HFF-Myc (cell line): ENCODE data around the gene SLX9.

Source experiments
- DNase-seq: peaks from one replicate; pipeline ENCODE4 v3.0.0-alpha.2; 2011; ENCODE audit warnings: low read depth; ENCODE audit errors: extremely low read depth
- H3K4me3 ChIP-seq: replicated peaks from 2 replicates; pipeline ENCODE4 v1.5.1; 2011; ENCODE audit warnings: low read depth, mild to moderate bottlenecking, control low read depth, low read length
- CTCF ChIP-seq: IDR thresholded peaks from 2 replicates; pipeline ENCODE4 v1.5.1; 2012; ENCODE audit warnings: mild to moderate bottlenecking, low read depth, low read length, control low read depth; ENCODE audit errors: missing control alignments

Gene SLX9

DNA sequence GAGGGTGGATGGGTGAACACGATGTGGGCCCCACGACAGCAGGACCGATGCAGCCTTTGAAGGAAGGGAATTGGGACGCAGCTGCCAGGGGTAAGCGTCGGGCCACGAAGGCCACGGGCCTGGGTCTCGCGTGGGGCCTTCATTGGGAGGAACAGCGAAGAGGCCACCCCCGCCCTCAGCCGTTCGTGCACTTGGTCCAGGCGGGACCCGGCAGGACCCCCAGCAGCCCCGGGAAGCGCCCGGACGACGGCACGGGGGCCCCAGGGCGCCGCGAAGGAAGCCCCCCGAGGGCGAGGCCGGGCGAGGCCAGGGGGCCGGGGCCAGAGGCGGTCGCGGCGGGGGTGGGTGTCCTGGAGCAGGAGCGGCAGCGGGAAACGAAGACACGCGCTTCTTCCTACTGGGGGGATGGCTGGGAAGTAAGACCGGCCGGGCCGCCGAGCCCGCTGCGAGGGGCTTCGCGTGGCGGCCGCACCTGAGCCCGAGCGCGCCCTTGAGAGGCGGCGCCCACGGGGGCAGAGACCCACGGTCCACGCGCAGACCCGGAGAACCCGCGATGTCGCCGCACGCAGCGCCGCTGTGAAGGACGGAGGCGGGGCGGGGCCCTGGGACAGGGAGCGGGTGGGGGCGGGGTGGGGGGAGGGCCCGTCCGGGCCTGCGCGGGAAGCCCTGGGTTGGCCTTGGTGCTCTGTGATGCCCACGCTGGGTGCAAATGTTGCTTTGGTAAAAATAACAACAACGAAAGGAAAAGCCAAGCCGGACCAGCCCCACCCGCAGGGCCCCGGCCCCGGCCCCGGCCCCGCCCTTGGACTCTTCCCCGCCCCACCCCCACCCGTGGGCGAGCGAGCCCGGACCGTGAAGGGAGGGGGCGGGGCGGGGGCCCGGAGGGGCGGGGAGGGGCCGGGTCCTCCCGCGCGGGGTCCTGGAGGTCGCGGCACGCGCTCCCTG, 78.6 kb downstream of the SLX9 start:
- DNase-seq, result no peak
- no peak overlapping the region for H3K4me3 ChIP-seq
- no peak for TF ChIP-seq CTCF

DNA sequence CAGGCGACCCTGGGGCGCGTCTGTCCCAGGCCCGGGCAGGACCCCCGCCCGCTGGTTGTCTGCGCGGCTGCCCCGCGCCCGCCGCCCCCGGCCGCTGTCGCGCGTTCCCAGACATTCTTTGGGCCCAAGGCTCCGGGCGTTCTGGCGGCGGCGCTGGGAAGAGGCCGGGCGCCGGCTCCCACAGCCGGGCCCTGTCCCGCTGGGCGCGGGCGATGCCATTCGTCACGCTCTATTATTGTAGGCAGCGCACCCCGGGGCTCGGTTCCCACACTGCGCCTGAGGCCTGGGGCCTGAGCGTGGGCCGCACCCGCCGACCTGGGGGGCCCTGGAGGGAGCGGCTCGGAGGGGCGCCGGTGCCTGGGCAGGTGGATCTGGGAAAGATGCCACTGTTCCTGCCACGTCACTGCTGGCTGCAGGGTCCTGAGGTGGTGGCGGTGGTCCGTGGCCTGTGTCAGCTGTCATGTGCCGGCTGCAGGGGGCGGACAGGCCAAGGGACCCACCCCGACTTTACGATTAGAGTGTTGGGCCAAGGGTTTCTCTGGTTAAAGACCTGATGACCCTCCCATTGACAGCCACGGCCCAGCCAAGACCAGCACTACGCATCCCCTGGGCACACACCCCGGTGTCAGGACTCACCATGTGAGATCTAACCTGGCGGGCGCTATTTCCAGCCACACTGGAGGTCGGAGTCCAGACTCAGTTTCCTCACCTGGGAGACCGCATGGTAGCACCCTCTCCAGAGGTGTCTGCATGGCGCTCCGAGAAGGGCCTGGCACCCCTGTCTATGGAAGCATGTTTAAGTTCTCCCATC, 79.5 kb downstream of the SLX9 start:
- no peak for TF ChIP-seq CTCF
- no peak overlapping the region for H3K4me3 ChIP-seq
- DNase-seq, result no peak

GRCh38 chr21:45019887-45020537, 80.2 kb downstream of the SLX9 start:
- H3K4me3 ChIP-seq, result no peak overlapping the region
- no peak for DNase-seq
- no peak for TF ChIP-seq CTCF

DNA sequence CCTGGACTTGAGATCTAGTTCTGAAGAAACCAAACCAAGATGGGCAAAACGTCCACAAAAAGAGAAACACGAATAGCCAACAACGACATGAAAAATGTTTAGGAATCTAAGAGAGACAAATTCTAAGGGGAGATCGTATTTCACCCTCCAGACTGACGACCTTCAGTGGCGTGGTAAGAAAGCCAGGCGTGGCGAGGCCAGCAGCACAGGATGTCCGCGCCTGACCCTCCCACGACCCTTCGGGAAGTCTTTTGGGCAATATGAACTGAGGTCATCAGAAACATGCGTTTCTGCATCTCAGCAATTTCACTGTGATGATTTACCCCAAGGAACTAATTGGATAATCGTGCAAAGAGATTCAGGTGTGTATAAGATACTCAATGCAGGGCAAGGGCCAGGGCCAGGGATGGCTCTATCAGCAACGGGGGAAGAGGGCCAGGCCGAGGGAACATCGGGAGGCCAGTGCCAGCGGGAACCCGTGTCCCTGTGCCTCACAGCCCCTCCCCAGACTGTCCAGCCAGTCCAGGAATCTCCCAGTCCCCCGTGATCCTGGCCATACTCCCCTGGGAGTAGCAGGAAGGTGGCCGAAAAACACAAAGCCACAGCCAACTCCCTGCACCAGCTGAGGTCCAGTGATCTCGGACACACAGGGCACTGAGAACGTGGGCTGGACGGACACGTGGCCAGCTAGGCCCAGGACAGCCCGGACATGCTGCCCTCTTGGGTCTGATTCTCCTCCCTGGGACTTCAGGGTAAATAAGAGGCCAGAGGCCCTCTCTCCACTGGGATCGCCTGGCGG, 81.0 kb downstream of the SLX9 start:
- H3K4me3 ChIP-seq, result no peak overlapping the region
- DNase-seq, result no peak
- TF ChIP-seq CTCF, result no peak

DNA sequence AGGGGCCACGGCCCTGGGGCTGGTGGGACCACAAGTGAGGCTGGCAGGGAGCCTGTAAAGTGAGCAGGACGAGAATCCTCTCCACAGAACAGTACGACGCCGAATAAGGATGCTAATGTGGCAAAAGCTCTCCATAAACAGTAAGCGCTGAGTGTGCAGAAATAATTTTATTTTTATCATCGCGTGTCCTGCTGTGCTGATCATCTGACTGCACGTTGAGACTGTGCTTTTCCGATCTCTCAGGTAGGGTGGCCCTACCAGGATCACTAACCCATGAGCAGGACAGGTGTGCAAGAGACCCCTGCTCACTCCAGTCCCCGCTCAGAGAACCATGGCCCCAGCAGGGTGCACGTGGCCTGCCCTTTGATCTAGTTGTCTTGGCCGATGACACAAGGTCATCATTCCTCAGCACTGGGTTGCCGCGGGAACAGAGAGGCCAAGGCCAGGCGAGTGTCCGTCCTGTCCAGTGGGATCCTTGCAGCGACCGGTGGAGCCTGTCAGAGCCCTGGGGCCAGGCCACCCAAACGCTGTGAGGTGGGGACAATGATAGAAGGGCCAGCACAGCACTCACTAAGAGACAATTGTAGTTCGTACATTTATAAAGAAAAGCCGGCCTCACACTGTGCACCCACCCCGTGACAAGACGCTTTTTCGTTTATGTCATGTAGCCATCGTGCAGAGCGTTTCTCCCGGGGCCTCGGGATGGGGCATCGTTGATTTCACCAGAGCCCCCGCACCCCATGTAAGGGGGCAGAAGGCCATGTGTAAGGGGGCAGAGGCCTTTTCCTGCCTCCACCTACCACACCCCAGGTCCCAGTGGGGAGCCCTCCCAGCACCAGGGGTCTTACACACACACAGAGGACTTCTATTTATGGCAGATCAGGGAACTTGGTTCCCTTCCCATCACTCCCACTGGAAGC, 81.9 kb downstream of the SLX9 start:
- no peak for TF ChIP-seq CTCF
- H3K4me3 ChIP-seq, result no peak overlapping the region
- DNase-seq, result no peak
